ENCODE measurements around the gene DGKB. TPM values are rescaled to one million over a fixed set of nuclear protein-coding genes. Genes with fewer than 3 reads are reported as not detected.

DGKB gene
- total RNA-seq, 1 experiment from 2014 or later = not detected

DNA sequence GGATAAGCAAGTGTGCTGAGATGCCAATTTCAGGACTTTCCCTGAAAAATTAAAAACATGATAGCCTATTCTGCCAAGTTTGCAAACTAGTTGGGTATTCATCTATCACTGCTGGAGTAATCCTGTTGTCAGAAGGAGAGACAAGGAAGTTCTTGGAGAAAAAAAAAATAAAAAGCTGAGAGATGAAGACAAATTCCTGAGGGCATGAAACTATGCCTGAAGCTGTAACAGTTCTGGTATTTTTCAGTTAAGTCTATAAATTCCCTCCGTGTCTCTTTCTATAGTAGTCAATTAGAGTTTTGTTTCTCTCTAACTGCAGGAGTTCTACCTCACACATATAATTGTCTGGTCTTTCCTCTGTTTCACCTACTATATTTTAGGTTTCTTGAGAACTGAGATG is 95.7 kb downstream of the DGKB start:
- no TSS peak for BruUV-seq (replicated peaks)
- H3K27me3 Mint-ChIP-seq (ENCODE audit: unreplicated experiment) = no peaks in the 10 kb centered on the region
- no peaks in the 10 kb centered on the region for H3K36me3 Mint-ChIP-seq (ENCODE audit: insufficient read depth, unreplicated experiment)
- intact Hi-C loops (cut with micrococcal nuclease; ENCODE audit: unreplicated experiment) = no loop called here
- no peaks in the 10 kb centered on the region for H3K9me3 Mint-ChIP-seq (ENCODE audit: low read depth, unreplicated experiment)
- CTCF ChIA-PET = no interaction called here
- DNase-seq = no peak
- no peak overlapping the region for H3K4me3 Mint-ChIP-seq (ENCODE audit: low read depth, unreplicated experiment)
- H3K4me1 Mint-ChIP-seq (ENCODE audit: low read depth, unreplicated experiment) = no peaks in the 10 kb centered on the region
- TF ChIP-seq, protein P1, sequence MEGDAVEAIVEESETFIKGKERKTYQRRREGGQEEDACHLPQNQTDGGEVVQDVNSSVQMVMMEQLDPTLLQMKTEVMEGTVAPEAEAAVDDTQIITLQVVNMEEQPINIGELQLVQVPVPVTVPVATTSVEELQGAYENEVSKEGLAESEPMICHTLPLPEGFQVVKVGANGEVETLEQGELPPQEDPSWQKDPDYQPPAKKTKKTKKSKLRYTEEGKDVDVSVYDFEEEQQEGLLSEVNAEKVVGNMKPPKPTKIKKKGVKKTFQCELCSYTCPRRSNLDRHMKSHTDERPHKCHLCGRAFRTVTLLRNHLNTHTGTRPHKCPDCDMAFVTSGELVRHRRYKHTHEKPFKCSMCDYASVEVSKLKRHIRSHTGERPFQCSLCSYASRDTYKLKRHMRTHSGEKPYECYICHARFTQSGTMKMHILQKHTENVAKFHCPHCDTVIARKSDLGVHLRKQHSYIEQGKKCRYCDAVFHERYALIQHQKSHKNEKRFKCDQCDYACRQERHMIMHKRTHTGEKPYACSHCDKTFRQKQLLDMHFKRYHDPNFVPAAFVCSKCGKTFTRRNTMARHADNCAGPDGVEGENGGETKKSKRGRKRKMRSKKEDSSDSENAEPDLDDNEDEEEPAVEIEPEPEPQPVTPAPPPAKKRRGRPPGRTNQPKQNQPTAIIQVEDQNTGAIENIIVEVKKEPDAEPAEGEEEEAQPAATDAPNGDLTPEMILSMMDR (IDR thresholded peaks at IDR 0.05; ENCODE audit: unreplicated experiment) = no peak
- H3K27ac Mint-ChIP-seq (ENCODE audit: unreplicated experiment) = no peak overlapping the region

DNA sequence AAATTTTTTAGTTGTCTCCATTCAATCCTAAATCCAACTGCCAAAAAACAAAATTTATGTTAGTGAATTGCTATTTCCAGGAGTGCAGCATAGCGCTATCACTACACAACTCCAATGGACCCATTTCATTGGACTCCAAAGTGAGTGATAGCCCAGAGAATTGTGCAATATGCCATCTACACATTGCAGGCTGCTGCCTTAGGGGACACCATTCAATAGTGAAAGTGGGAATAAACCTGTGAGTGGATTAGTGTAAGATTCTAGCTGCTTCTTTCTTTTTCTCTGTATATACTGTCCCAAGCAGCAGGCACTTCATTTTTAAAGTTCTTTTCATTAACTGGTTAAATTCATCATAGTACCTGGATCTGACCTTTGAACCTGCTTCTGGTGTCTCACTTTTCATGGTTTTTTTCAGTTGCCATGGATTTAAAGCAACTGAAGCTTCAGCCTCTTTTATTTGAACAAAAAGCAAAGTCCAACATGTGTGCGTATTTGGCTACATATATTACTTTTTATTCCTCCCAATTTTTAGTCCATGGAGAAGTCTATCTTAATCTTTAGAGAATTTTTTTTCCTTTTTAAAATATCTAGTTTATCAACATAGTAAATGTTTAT is 97.3 kb downstream of the DGKB start:
- Mint-ChIP-seq H3K4me1 (ENCODE audit: low read depth, unreplicated experiment) (no peaks in the 10 kb centered on the region), H3K27me3 (ENCODE audit: unreplicated experiment) (no peaks in the 10 kb centered on the region), H3K9me3 (ENCODE audit: low read depth, unreplicated experiment) (no peaks in the 10 kb centered on the region), H3K27ac (ENCODE audit: unreplicated experiment) (no peak overlapping the region), H3K4me3 (ENCODE audit: low read depth, unreplicated experiment) (no peak overlapping the region), H3K36me3 (ENCODE audit: insufficient read depth, unreplicated experiment) (no peaks in the 10 kb centered on the region)
- TF ChIP-seq, protein P1 (IDR thresholded peaks at IDR 0.05; ENCODE audit: unreplicated experiment) = no peak
- DNase-seq = no peak
- no TSS peak for BruUV-seq (replicated peaks)
- intact Hi-C loops (cut with micrococcal nuclease; ENCODE audit: unreplicated experiment) = no loop called here
- CTCF ChIA-PET = no interaction called here

DNA sequence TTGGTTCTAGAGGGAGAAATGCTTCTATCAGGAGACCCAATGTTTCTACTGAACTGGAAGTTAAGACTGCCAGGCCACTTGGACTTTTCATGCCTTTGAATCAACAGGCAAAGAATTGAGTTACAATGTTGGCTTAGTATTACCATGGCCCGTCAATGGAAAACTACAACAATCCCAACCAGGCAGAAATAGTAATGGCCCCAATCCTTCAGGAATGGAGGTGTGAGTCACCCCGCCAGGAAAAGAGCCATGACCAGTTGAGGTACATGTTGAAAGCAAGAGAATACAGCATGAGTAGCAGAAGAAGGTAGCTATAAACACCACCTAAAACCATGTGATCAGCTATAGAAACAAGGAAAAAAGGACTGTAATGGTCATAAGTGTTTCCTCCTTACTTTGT is 101.9 kb downstream of the DGKB start:
- H3K36me3 Mint-ChIP-seq (ENCODE audit: insufficient read depth, unreplicated experiment) = no peaks in the 10 kb centered on the region
- DNase-seq = no peak
- CTCF ChIA-PET = no interaction called here
- no peak overlapping the region for H3K4me3 Mint-ChIP-seq (ENCODE audit: low read depth, unreplicated experiment)
- no peak overlapping the region for H3K27ac Mint-ChIP-seq (ENCODE audit: unreplicated experiment)
- TF ChIP-seq, protein P1 (IDR thresholded peaks at IDR 0.05; ENCODE audit: unreplicated experiment) = no peak
- no peaks in the 10 kb centered on the region for H3K27me3 Mint-ChIP-seq (ENCODE audit: unreplicated experiment)
- no peaks in the 10 kb centered on the region for H3K9me3 Mint-ChIP-seq (ENCODE audit: low read depth, unreplicated experiment)
- no TSS peak for BruUV-seq (replicated peaks)
- intact Hi-C loops (cut with micrococcal nuclease; ENCODE audit: unreplicated experiment) = no loop called here
- no peaks in the 10 kb centered on the region for H3K4me1 Mint-ChIP-seq (ENCODE audit: low read depth, unreplicated experiment)

DNA sequence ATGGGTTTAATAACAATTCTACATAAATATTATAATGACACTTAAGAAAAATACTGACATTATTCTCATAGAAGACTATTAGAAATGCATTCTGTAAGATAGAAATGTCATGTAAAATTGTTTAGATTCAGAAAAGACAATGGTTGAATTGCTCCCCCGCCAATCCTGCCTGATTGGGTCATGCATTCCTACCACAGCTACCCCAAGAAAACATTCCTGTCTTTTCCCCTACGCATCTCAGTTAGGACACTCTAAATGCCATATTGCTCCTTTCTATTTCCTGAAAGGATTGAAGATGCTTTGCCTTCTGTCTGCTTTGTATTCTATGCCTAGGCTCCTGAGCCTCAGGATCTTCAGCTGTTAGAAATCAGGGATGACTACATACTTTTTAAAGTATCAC is 109.4 kb downstream of the DGKB start:
- CTCF ChIA-PET = no interaction called here
- Mint-ChIP-seq H3K36me3 (ENCODE audit: insufficient read depth, unreplicated experiment) (no peaks in the 10 kb centered on the region), H3K4me3 (ENCODE audit: low read depth, unreplicated experiment) (no peak overlapping the region), H3K9me3 (ENCODE audit: low read depth, unreplicated experiment) (no peaks in the 10 kb centered on the region), H3K4me1 (ENCODE audit: low read depth, unreplicated experiment) (no peaks in the 10 kb centered on the region), H3K27ac (ENCODE audit: unreplicated experiment) (no peak overlapping the region), H3K27me3 (ENCODE audit: unreplicated experiment) (no peaks in the 10 kb centered on the region)
- TF ChIP-seq, protein P1 (IDR thresholded peaks at IDR 0.05; ENCODE audit: unreplicated experiment) = no peak
- intact Hi-C loops (cut with micrococcal nuclease; ENCODE audit: unreplicated experiment) = no loop called here
- no TSS peak for BruUV-seq (replicated peaks)
- DNase-seq = no peak
